PFSK-1 (cell line): ENCODE results near the gene PIK3CB.

Experiments used
- POLR2AphosphoS5 ChIP-seq: IDR thresholded peaks from 2 replicates; pipeline ENCODE4 v1.6.1; 2012; ENCODE audit warnings: low read depth, mild to moderate bottlenecking, control low read depth, low read length, moderate library complexity
- REST ChIP-seq, 2 experiments: IDR thresholded peaks; 2 replicates each; pipeline versions ENCODE4 v1.6.1 to v1.8.0; 2011 to 2012; ENCODE audit warnings: low read depth in 2 of 2, low read length in 2 of 2, control low read depth in 1 of 2, inconsistent platforms in 1 of 2, mild to moderate bottlenecking in 1 of 2, moderate library complexity in 1 of 2; ENCODE audit not compliant: insufficient read depth in 1 of 2
- SIN3A ChIP-seq: IDR thresholded peaks from 2 replicates; pipeline ENCODE4 v1.6.1; 2012; ENCODE audit warnings: mild to moderate bottlenecking, low read length, moderate library complexity, borderline replicate concordance; ENCODE audit not compliant: insufficient read depth

DNA sequence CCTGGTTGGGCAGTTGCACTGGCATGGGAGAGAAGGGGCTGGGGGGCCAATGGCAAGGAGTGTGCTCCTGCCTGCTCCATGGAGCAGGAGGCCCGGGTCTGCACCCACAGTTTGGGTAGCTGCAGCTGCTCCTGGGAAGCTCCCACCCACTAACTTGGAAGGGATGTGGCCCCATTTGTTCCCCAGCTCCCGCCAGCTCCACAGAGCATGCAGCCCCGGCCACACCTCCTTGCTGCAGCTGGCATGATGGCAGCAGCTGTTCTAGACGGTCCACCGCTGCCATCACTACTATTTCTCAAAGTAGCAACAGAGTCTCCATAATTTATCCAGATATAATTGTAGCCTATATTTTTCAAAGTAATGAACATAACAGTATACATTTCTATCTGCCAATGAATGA is 65.8 kb downstream of the PIK3CB start:
- no peak for TF ChIP-seq POLR2AphosphoS5
- no peak for TF ChIP-seq REST (IDR thresholded peaks at IDR 0.05; ENCODE audit: insufficient read depth in 1 of 2, low read depth in 2 of 2, low read length in 2 of 2)
- no peak for TF ChIP-seq SIN3A
